ENCODE results near the gene PROK1. TPM values are rescaled to one million over a fixed set of nuclear protein-coding genes. Genes with fewer than 3 reads are reported as not detected.

The PROK1 gene
- total RNA-seq, 1 experiment from 2014 or later = 0.22 TPM

DNA sequence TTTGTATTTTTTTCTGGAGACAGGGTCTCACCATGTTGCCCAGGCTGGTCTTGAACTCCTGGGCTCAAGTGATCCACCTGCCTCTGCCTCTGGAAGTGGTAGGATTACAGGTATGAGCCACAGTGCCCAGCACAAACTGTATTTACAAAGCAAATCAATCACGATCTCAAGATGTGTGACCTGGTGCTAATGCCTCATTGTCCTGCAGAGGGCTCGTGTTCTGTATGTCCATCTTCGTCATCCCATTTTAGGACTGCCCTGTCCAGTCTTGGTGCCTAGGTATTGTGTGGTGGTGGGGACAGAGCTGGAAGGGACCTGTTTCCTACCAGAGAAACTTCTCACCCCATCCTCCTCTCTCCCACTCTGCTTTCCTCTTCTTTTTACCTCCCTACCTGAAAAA is 20.2 kb downstream of the PROK1 start:
- BruUV-seq (replicated peaks) = no TSS peak
- intact Hi-C loops (cut with micrococcal nuclease) = loop anchor here (1.0 kb wide), 1 partner anchor 25 kb away; no protein-coding TSS in a partner anchor
- DNase-seq (ENCODE audit: low read depth, low spot score) (peak; percentile 63), ATAC-seq (peak; percentile 79)
- no peaks in the 10 kb centered on the region for H3K9me2 ChIP-seq (ENCODE audit: insufficient read depth)
- H3K36me3 ChIP-seq (ENCODE audit: control insufficient read depth in 1 of 2, insufficient read depth in 2 of 2, low read length in 2 of 2) = no peaks in the 10 kb centered on the region
- CTCF ChIA-PET = interaction anchor here (1.0 to 21.6 kb wide), 3 partner anchors 11 to 59 kb away, joined by 3 to 203 read pairs (median 3); no protein-coding TSS in a partner anchor
- H3K27ac ChIP-seq (ENCODE audit: low read depth, low read length) = no peak overlapping the region
- H3K27me3 ChIP-seq (ENCODE audit: insufficient read depth, low read length) = no peaks in the 10 kb centered on the region
- H3K9me3 ChIP-seq (ENCODE audit: control insufficient read depth in 1 of 2, insufficient read depth in 1 of 2, low read depth in 1 of 2, low read length in 2 of 2) = no peaks in the 10 kb centered on the region
- no peaks in the 10 kb centered on the region for H4K20me1 ChIP-seq (ENCODE audit: insufficient read depth)
- H3K4me1 ChIP-seq (ENCODE audit: control insufficient read depth in 1 of 2, insufficient read depth in 2 of 2, low read length in 2 of 2) = peaks cover 4 to 19% of the 10 kb centered on the region in 2 experiments
- RAD21 ChIA-PET (ENCODE audit: low non-redundant PET in 1 of 2, low total read pairs in 2 of 2, uncharacterized antibody in 2 of 2, unreplicated experiment in 2 of 2) = interaction anchor here in 1 of 2 experiments (1.8 kb wide), 1 partner anchor 25 kb away, joined by 8 read pairs; no protein-coding TSS in a partner anchor
- H2AFZ ChIP-seq (ENCODE audit: low read depth, low read length, poor library complexity, severe bottlenecking) = peak overlapping the region; percentile 66
- POLR2A ChIA-PET = no interaction called here
- TF ChIP-seq, protein P1, sequence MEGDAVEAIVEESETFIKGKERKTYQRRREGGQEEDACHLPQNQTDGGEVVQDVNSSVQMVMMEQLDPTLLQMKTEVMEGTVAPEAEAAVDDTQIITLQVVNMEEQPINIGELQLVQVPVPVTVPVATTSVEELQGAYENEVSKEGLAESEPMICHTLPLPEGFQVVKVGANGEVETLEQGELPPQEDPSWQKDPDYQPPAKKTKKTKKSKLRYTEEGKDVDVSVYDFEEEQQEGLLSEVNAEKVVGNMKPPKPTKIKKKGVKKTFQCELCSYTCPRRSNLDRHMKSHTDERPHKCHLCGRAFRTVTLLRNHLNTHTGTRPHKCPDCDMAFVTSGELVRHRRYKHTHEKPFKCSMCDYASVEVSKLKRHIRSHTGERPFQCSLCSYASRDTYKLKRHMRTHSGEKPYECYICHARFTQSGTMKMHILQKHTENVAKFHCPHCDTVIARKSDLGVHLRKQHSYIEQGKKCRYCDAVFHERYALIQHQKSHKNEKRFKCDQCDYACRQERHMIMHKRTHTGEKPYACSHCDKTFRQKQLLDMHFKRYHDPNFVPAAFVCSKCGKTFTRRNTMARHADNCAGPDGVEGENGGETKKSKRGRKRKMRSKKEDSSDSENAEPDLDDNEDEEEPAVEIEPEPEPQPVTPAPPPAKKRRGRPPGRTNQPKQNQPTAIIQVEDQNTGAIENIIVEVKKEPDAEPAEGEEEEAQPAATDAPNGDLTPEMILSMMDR (IDR thresholded peaks at IDR 0.05 in 2 of 3, conservative IDR thresholded peaks at IDR 0.05 in 1 of 3; ENCODE audit: borderline replicate concordance in 1 of 3, insufficient read depth in 1 of 3, low read depth in 2 of 3, low read length in 2 of 3) = peak; percentile 28 to 47 (median 45); a peak in 5 of 6 replicates
- TF ChIP-seq RAD21 (IDR thresholded peaks at IDR 0.05; ENCODE audit: low read depth) (peak; percentile 47), POLR2A (IDR thresholded peaks at IDR 0.05; ENCODE audit: borderline replicate concordance, extremely low read depth, insufficient read depth, insufficient read length) (no peak), YY1 (IDR thresholded peaks at IDR 0.05; ENCODE audit: extremely low read depth, insufficient replicate concordance, low read depth, low read length) (no peak), EZH2 (IDR thresholded peaks at IDR 0.05) (no peak)
- H3K79me2 ChIP-seq (ENCODE audit: insufficient read depth, low read length) = no peaks in the 10 kb centered on the region
- 0 out of 2 replicates have a peak overlapping the region, but pooled peaks have one; percentile 2 for H3K4me2 ChIP-seq (ENCODE audit: low read length)
- H3K9ac ChIP-seq (ENCODE audit: low read length) = no peak overlapping the region
- no peak overlapping the region for H3K4me3 ChIP-seq (replicated peaks in 1 of 2; ENCODE audit: low read depth in 1 of 2, low read length in 2 of 2)

DNA sequence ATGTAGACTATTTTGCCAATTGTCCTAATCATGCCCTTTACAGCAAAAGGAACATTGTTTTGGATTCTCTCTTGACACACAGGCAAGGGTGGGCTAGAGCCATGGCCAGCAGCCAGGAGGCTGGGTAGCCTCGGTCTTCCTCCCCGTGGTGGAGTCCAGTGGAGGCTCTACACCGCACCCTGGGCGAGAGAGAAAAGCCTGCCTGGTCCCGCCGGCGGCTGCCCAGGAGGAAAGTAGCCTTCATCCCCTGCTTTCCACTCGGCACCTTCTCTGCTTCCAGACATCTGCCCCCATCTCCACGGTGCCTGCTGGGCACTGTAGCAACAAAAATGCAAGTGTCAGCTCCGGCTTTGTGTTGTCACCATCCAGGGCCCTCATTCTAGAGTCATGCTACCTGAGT is 21.6 kb downstream of the PROK1 start:
- ChIA-PET RAD21 (ENCODE audit: low non-redundant PET in 1 of 2, low total read pairs in 2 of 2, uncharacterized antibody in 2 of 2, unreplicated experiment in 2 of 2) (interaction anchor here (1.0 to 1.8 kb wide), 2 partner anchors 12 to 23 kb away, joined by 4 to 8 read pairs; no protein-coding TSS in a partner anchor), CTCF (interaction anchor here (1.2 to 21.6 kb wide), 2 partner anchors 12 to 23 kb away, joined by 3 to 203 read pairs; no protein-coding TSS in a partner anchor), POLR2A (no interaction called here)
- Histone ChIP-seq H3K27ac (ENCODE audit: low read depth, low read length) (no peak overlapping the region), H3K4me3 (replicated peaks in 1 of 2; ENCODE audit: low read depth in 1 of 2, low read length in 2 of 2) (no peak overlapping the region), H3K27me3 (ENCODE audit: insufficient read depth, low read length) (no peaks in the 10 kb centered on the region), H3K36me3 (ENCODE audit: control insufficient read depth in 1 of 2, insufficient read depth in 2 of 2, low read length in 2 of 2) (no peaks in the 10 kb centered on the region), H4K20me1 (ENCODE audit: insufficient read depth) (no peaks in the 10 kb centered on the region), H3K9ac (ENCODE audit: low read length) (no peak overlapping the region), H3K4me2 (ENCODE audit: low read length) (no peak overlapping the region), H3K79me2 (ENCODE audit: insufficient read depth, low read length) (no peaks in the 10 kb centered on the region), H3K9me3 (ENCODE audit: control insufficient read depth in 1 of 2, insufficient read depth in 1 of 2, low read depth in 1 of 2, low read length in 2 of 2) (no peaks in the 10 kb centered on the region), H3K4me1 (ENCODE audit: control insufficient read depth in 1 of 2, insufficient read depth in 2 of 2, low read length in 2 of 2) (peaks cover 16 to 33% of the 10 kb centered on the region in 2 experiments), H3K9me2 (ENCODE audit: insufficient read depth) (no peaks in the 10 kb centered on the region), H2AFZ (ENCODE audit: low read depth, low read length, poor library complexity, severe bottlenecking) (no peak overlapping the region)
- DNase-seq (ENCODE audit: low read depth, low spot score) (no peak), ATAC-seq (no peak)
- intact Hi-C loops (cut with micrococcal nuclease) = no loop called here
- no TSS peak for BruUV-seq (replicated peaks)
- TF ChIP-seq ZNF274 (IDR thresholded peaks at IDR 0.05; ENCODE audit: low read depth, low read length) (no peak), CBX3 (IDR thresholded peaks at IDR 0.05; ENCODE audit: low read depth) (no peak), CEBPB (IDR thresholded peaks at IDR 0.05; ENCODE audit: low read depth) (no peak), SIN3A (IDR thresholded peaks at IDR 0.05; ENCODE audit: low read depth) (no peak), SP1 (IDR thresholded peaks at IDR 0.05; ENCODE audit: low read depth) (no peak), FOSL1 (IDR thresholded peaks at IDR 0.05; ENCODE audit: low read depth) (no peak), TCF7L2 (IDR thresholded peaks at IDR 0.05; ENCODE audit: borderline replicate concordance, extremely low read depth, insufficient read depth, insufficient read length) (no peak)
- TF ChIP-seq, protein P2, sequence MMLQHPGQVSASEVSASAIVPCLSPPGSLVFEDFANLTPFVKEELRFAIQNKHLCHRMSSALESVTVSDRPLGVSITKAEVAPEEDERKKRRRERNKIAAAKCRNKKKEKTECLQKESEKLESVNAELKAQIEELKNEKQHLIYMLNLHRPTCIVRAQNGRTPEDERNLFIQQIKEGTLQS (IDR thresholded peaks at IDR 0.05) = no peak
- TF ChIP-seq, protein P3, sequence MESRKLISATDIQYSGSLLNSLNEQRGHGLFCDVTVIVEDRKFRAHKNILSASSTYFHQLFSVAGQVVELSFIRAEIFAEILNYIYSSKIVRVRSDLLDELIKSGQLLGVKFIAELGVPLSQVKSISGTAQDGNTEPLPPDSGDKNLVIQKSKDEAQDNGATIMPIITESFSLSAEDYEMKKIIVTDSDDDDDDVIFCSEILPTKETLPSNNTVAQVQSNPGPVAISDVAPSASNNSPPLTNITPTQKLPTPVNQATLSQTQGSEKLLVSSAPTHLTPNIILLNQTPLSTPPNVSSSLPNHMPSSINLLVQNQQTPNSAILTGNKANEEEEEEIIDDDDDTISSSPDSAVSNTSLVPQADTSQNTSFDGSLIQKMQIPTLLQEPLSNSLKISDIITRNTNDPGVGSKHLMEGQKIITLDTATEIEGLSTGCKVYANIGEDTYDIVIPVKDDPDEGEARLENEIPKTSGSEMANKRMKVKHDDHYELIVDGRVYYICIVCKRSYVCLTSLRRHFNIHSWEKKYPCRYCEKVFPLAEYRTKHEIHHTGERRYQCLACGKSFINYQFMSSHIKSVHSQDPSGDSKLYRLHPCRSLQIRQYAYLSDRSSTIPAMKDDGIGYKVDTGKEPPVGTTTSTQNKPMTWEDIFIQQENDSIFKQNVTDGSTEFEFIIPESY (IDR thresholded peaks at IDR 0.05; ENCODE audit: extremely low read depth, insufficient replicate concordance, low read length) = no peak

Data from HCT116 (cell line).